A673 (cell line): ENCODE measurements around the gene RPS6KA2. TPM values are rescaled to one million over a fixed set of nuclear protein-coding genes. Genes with fewer than 3 reads are reported as not detected.
A peak's percentile ranks its signal among the peaks of the same experiment; 100 is the strongest.

Experiments
- BruUV-seq: library from RNA; stranded (reverse); fragments of 400-500 nt; replicated peaks from 2 replicates; lab custom pipeline; 2021; lab: Mats Ljungman, UMichigan
- CTCF ChIA-PET: fragments of 300-600 bp; sonication (Branson Sonifier 250); formaldehyde crosslinking; loops from one replicate; lab custom pipeline; 2022; ENCODE audit warnings: antibody characterized with exemption; lab: Charles Lee
- POLR2A ChIA-PET: fragments of 300-600 bp; sonication (Branson Sonifier 250); formaldehyde crosslinking; loops from one replicate; lab custom pipeline; 2022; ENCODE audit warnings: antibody characterized with exemption; ENCODE audit not compliant: low non-redundant PET; lab: Charles Lee
- DNase-seq: peaks from one replicate; pipeline ENCODE4 v3.0.0-alpha.2; 2015; ENCODE audit warnings: low spot score
- H3K27ac ChIP-seq: fragments of 200-600 bp; sonication (generic); 2 replicates; pipeline ENCODE4 v1.5.1; 2016; ENCODE audit warnings: mixed run types, low read depth, mild to moderate bottlenecking, mixed read lengths, antibody characterized with exemption, low read length; ENCODE audit not compliant: poor library complexity, severe bottlenecking
- H3K27me3 ChIP-seq: fragments of 200-600 bp; sonication (generic); replicated peaks from 2 replicates; pipeline ENCODE4 v1.6.1; 2017; ENCODE audit warnings: mixed run types, low read depth, mild to moderate bottlenecking, mixed read lengths, antibody characterized with exemption, low read length; ENCODE audit not compliant: insufficient read depth, poor library complexity
- H3K36me3 ChIP-seq: fragments of 200-600 bp; sonication (generic); 2 replicates; pipeline ENCODE4 v1.6.1; 2016; ENCODE audit warnings: mixed run types, mild to moderate bottlenecking, mixed read lengths, antibody characterized with exemption, low read length; ENCODE audit not compliant: insufficient read depth, poor library complexity, severe bottlenecking
- H3K4me1 ChIP-seq: fragments of 200-600 bp; sonication (generic); 2 replicates; pipeline ENCODE4 v1.6.1; 2017; ENCODE audit warnings: mixed run types, mild to moderate bottlenecking, mixed read lengths, antibody characterized with exemption, low read length; ENCODE audit not compliant: insufficient read depth, poor library complexity, severe bottlenecking
- H3K4me3 ChIP-seq: fragments of 200-600 bp; sonication (generic); 2 replicates; pipeline ENCODE4 v1.5.1; 2016; ENCODE audit warnings: low read depth, mixed run types, mild to moderate bottlenecking, mixed read lengths, low read length; ENCODE audit not compliant: poor library complexity, severe bottlenecking
- H3K9me3 ChIP-seq: fragments of 200-600 bp; sonication (generic); 2 replicates; pipeline ENCODE4 v1.6.1; 2016; ENCODE audit warnings: mixed run types, low read depth, mild to moderate bottlenecking, mixed read lengths, antibody characterized with exemption, low read length; ENCODE audit not compliant: poor library complexity, severe bottlenecking
- CTCF ChIP-seq: fragments of 300-800, 200-600 bp; sonication (generic); conservative IDR thresholded peaks from 2 replicates; pipeline ENCODE4 v1.5.1; 2017; ENCODE audit warnings: low read depth, mild to moderate bottlenecking, antibody characterized with exemption, low read length, moderate library complexity, mixed read lengths
- EZH2 ChIP-seq: fragments of 200-600 bp; sonication (generic); IDR thresholded peaks from 2 replicates; pipeline ENCODE4 v1.6.1; 2017; ENCODE audit warnings: borderline replicate concordance, low read depth, mild to moderate bottlenecking, mixed read lengths, antibody characterized with exemption, low read length; ENCODE audit not compliant: poor library complexity, severe bottlenecking
- intact Hi-C: fragments of 100-400 bp; cut with micrococcal nuclease; formaldehyde crosslinking; loops from one replicate; pipeline ENCODE4 v1.10.0; 2022; ENCODE audit not compliant: unreplicated experiment
- total RNA-seq: library from RNA; stranded (reverse); gene quantifications from 2 replicates; pipeline ENCODE4 v1.2.3, GENCODE V29; 2021

RPS6KA2 gene
- total RNA-seq, 1 experiment from 2014 or later: 30.1 TPM

- TF ChIP-seq EZH2 (no peak), CTCF (no peak)
- CTCF ChIA-PET: no interaction called here
Measured at GRCh38 chr6:166488076-166488685, 138.9 kb downstream of the RPS6KA2 start.

DNA sequence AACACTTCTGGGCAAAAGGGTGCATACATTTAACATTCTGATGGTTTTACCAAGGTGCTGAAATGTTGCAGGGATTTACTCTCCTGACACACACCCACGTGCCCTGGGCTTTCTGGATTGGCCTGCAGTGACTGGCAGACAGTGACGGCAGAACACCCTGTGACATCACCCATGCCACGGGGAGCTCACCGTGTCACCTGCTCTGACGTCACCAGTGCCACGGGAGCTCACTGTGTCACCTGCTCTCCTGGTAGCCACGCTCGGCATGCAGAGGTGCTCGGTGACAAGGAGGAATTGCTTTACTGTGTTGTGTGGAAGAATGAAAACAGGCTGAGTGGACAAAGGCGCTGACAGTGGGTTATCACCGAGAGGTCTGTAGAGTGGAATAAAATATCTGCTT is 139.9 kb downstream of the RPS6KA2 start:
- no peak overlapping the region for H3K4me3 ChIP-seq
- CTCF ChIA-PET: no interaction called here
- no peaks in the 10 kb centered on the region for H3K9me3 ChIP-seq
- H3K36me3 ChIP-seq: no peaks in the 10 kb centered on the region
- TF ChIP-seq CTCF: no peak
- TF ChIP-seq EZH2: no peak
- intact Hi-C loops: no loop called here
- no peak overlapping the region for H3K27ac ChIP-seq
- POLR2A ChIA-PET: no interaction called here
- no TSS peak for BruUV-seq
- H3K4me1 ChIP-seq: peaks cover 34% of the 10 kb centered on the region
- H3K27me3 ChIP-seq: no peaks in the 10 kb centered on the region
- DNase-seq: no peak

More at GRCh38 chr6:166488076-166488685, 138.9 kb downstream of the RPS6KA2 start:
- POLR2A ChIA-PET: interaction anchor here (0.5 kb wide), 1 partner anchor 146 kb away, joined by 5 read pairs; no protein-coding TSS in a partner anchor
- intact Hi-C loops: no loop called here
- Histone ChIP-seq H3K36me3 (no peaks in the 10 kb centered on the region), H3K4me1 (peaks cover 35% of the 10 kb centered on the region), H3K27me3 (no peaks in the 10 kb centered on the region), H3K4me3 (no peak overlapping the region), H3K9me3 (no peaks in the 10 kb centered on the region), H3K27ac (peak overlapping the region; percentile 59)
- no TSS peak for BruUV-seq
- DNase-seq: peak; percentile 94

DNA sequence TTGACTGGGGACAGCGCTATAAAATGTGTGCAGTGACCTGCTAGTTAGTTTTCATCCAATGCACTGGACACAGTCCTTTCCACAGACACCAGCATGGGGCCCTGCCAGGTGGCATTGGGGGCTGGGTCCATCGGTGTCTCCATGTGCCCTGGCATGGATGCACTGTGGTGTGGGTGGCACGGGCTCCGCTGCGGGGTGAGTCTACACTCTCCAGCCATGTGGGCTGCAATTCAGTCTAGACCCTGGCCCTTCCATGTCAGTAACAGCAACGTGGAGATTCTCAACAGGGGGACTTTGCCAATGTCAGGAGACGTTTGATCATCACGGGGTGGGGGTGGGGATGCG is 140.5 kb downstream of the RPS6KA2 start:
- peaks cover 30% of the 10 kb centered on the region for H3K4me1 ChIP-seq
- no TSS peak for BruUV-seq
- H3K27me3 ChIP-seq: no peaks in the 10 kb centered on the region
- DNase-seq: no peak
- TF ChIP-seq EZH2 (no peak), CTCF (no peak)
- no peaks in the 10 kb centered on the region for H3K36me3 ChIP-seq
- no peak overlapping the region for H3K4me3 ChIP-seq
- no peaks in the 10 kb centered on the region for H3K9me3 ChIP-seq
- ChIA-PET CTCF (no interaction called here), POLR2A (no interaction called here)
- no peak overlapping the region for H3K27ac ChIP-seq
- intact Hi-C loops: no loop called here
